NT2/D1 (cell line): Measurements from ENCODE around the gene PARD3.

Experiments
- SUZ12 ChIP-seq: IDR thresholded peaks from 2 replicates; pipeline ENCODE4 v1.6.1; 2011; ENCODE audit not compliant: insufficient read length, insufficient read depth; ENCODE audit errors: extremely low read depth
- YY1 ChIP-seq: IDR thresholded peaks from 2 replicates; pipeline ENCODE4 v1.6.1; 2011; ENCODE audit not compliant: insufficient read length, insufficient read depth
- ZNF274 ChIP-seq: IDR thresholded peaks from 2 replicates; pipeline ENCODE4 v1.6.1; 2011; ENCODE audit warnings: mild to moderate bottlenecking, low read depth, low read length

GRCh38 chr10:34589275-34589674 is 225.8 kb downstream of the PARD3 start:
- TF ChIP-seq ZNF274 (no peak), YY1 (no peak), SUZ12 (no peak)
